Inflammatory macrophage treated with lipopolysaccharide for 1 hour (primary cell): ENCODE results near the gene ZNF185.
"Not testable (repeated sequence)": the region's sequence is repeated elsewhere in the genome, so short reads cannot be mapped to it uniquely, and the experiment has no call there.

ENCODE experiments used
- DNase-seq, 2 donors: peaks; one replicate each; pipeline ENCODE4 v3.0.0-alpha.2; 2020 to 2022

Gene ZNF185

DNA sequence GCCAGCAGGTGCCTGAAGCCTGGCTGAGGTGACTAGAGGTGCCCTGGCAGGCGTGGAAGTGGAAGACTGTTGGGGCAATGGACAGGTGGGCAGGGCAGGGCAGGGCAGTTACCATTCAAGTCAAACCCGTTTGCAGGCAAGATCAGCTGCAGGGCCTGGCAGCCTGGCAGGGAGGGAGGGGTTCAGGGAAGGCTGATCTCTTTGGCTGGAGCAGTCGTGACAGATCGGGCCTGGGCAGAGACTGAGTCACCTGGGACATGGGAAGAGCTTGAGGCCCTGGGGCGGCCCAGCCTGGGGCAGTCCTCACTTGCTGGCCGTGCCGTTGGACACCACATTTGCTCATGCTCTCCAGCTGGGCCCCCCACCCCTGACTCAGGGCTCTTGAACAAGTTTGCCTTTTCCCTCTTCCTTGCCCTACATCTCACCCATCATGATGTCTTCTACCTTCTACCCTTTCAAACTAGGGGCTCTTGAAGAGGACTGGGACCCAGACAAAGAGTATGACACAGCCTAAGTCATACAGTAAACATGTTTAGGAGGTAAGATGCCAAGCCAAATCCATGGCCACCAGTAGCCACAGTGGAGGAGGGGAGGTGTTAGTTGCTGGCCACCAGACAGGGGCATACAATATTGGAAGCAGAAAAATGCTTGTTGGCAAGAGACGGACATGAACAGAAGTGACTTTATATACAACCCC lies 2.0 kb upstream of the ZNF185 start:
- no peak for DNase-seq

GRCh38 chrX:152896450-152896849 lies 1.4 kb upstream of the ZNF185 start:
- DNase-seq = peak in 1 of 2 donors; percentile 11

DNA sequence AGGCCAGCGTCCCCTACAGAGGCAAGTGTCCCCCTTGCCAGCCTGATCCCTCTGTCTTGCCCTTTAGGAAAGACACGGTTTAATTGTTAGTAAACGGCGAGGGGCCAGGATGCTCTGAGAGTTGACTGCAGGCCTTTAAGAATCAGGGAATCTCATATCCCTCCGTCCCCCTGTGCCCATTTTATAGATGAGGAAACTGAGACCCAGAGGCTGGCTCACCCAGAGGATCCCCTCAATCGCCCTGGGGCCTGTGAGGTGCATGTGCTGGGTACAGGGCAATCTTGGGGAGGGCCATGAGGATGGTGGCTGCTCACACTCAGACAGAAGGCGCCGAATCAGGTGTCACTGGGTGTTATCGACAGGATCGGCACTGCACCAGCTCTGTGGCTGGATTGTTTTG lies 575 bp downstream of the ZNF185 start:
- no peak for DNase-seq

- no peak for DNase-seq
Measured at GRCh38 chrX:152899111-152899873, 1.4 kb downstream of the ZNF185 start.

DNA sequence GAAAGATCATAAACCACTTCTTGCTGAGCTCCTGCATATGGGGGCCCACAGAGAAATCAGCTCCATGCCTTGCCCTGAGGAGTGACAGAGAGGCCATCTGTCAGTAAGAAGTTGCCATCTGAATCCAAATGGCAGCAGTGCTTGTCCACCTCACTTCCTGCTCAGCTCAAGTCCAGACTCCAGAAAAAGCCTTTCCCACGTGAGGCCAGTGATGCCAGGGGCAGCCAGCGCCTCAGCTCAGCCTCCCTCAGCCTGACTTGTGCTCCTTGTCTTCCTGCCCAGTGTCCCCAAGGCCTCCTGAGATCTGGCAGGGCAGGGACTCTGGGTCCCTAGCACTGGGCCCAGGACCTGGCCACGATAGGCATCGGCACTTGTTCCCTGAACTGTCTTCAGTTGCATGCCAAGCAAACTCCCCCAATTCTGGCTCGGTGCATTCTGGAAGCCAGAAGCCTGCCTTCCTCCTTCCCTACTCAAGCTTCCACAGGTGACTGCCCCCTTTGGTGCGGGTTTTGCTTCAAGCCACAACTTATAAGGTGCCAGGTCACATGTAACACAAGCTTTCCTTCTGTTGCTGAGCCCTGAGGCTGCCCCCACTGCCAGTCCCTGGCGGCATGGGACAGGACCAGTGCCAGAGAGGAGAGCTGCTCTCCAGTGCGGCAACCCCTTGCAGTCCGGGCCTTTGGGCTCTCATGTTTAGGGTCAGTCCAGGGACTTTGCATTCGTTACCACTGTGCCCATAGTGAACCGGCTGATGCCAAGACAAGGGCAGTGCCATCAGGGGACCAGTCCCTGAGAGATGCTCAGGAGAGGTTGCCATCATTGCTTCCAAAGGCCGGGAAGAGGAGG lies 2.2 kb downstream of the ZNF185 start:
- no peak for DNase-seq

- no peak for DNase-seq
Measured at GRCh38 chrX:152900937-152901445, 3.1 kb downstream of the ZNF185 start.

DNA sequence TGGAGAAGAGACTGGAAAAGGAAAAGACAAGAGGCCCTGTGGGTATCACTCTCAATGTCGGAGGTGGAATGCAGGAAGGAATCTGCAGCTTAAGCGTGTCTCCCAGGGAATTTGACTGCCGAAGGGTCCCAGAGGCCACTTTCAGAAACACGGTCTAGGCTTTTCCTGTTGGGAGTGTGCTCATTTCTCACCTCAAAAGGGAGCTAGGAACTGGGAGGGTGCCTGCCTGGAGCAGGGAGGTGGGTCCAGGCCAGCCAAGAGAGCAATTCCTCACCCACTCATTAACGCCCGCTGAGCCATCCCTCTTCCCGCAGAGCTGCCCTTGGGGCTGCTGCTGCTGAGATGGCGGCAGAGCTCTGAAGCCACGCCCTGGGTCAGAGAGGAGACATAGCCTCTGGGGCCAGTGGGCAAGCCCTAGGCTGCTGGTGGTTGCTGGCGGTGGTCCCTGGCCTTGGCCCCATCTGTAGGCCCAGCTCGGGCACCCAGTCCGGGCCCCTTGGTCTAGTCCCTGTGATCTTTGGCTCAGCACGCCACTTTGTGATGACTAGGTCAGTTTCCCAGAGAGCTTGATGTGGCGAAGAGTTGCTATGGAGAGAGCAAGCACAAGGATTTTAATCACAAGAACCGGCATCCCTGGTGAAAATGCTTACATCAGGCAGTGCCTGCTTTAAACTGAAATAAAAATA lies 4.1 kb downstream of the ZNF185 start:
- DNase-seq = no peak

DNA sequence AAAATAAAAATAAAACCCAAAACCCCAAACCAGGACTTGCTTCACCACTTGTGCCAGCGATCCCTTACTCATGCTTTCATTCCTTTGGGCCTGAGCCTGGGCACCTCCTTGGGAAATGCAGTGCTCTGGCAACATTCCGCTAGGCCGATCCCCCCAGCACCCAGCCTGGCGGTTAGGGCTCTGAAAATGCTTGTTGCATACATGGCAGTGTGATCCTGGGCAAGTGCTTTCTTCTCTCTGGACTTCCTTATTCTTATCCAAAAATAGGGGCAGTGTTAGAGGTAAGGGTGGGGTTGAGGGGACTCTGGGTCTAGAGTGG lies 4.6 kb downstream of the ZNF185 start:
- no peak for DNase-seq

DNA sequence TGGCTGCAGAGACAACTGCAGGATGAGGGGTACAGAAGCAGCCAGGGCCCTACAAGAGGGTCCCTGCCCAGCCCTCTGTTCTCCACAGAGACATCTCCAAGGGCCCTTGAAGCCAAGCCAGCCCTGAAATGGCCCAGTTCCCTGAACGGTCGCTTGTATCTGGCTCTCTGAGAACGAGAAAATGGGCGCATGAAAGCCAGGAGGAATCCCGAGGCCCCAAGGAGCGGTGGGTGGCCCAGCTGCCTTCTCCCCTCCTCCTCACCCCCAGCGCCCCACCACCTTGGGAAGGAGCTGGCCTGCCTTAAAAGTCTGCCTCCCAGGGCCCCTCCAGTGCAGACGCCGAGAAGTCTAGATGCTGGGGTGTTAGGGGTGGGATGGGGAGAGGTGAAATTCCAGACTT lies 5.7 kb downstream of the ZNF185 start:
- no peak for DNase-seq

DNA sequence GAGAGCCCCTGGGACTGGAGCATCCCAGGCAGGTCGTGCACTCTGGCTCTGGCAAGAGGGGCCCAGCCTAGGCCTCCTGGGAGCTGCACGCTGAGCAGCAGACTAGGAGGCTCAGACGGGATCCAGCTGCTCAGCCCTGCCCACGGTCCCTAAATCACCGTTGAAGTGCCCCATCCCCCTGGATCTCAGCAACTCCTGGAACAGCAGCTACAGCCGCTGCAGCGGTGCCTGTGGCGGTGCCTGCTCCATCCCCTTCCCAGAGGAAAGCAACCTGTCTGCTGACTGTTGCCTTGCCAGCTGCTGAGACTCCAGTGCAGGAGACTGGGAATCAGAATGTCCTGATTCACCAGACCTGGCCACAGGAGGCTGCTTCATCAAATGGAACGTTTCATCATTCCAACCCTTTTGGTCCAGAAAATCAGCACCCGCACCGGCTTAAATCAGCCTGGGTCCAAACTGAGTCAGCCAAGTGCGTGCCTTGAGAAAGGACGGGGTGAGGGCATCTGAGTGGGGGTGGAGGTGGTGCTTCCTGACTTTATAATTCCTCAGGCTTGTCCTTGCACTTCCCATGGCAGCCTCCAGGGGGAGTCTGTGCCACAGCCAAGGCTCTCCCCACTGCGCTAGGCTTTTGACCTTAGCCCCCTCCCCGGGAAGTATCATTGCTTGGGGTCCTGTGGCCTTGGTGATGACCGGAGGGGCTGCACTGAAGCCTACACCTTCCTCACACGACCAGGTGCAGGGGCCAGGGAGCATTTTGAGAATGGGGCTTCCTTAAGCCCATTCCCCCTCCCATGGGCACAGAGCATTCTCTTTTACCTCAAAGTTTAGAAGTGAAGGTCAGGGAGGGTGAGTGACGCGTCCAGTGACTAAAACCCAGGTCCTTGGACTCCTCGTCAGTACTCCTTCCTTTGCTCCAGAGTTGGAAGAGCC lies 6.5 kb downstream of the ZNF185 start:
- peak; percentile 27 to 58 for DNase-seq

GRCh38 chrX:152905081-152905420 lies 7.2 kb downstream of the ZNF185 start:
- DNase-seq = no peak

- DNase-seq = no peak
Measured at GRCh38 chrX:152907084-152907651, 9.3 kb downstream of the ZNF185 start.

GRCh38 chrX:152908486-152908885 lies 10.6 kb downstream of the ZNF185 start:
- no peak for DNase-seq

DNA sequence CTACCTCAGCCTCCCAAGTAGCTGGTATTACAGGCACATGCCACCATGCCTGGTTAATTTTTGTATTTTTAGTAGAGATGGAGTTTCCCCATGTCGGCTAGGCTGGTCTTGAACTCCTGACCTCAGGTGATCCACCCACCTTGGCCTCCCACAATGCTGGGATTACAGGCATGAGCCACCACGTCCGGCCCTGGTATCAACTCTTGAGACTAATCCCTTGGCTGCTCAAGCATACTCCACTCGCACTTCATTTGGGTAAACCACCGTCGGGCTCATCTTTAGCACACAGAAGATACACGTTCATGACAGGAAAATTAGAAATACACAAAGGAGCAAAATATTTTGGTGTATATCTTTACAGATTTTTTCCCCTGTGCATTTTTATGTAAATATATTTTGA lies 12.2 kb downstream of the ZNF185 start:
- not testable (repeated sequence) for DNase-seq

GRCh38 chrX:152912106-152912505 lies 14.2 kb downstream of the ZNF185 start:
- no peak for DNase-seq

GRCh38 chrX:152912641-152913040 lies 14.8 kb downstream of the ZNF185 start:
- DNase-seq = no peak

- DNase-seq = peak; percentile 16 to 32
Measured at GRCh38 chrX:152913346-152913745, 15.5 kb downstream of the ZNF185 start.

GRCh38 chrX:152913910-152914309 lies 16.0 kb downstream of the ZNF185 start:
- no peak for DNase-seq

DNA sequence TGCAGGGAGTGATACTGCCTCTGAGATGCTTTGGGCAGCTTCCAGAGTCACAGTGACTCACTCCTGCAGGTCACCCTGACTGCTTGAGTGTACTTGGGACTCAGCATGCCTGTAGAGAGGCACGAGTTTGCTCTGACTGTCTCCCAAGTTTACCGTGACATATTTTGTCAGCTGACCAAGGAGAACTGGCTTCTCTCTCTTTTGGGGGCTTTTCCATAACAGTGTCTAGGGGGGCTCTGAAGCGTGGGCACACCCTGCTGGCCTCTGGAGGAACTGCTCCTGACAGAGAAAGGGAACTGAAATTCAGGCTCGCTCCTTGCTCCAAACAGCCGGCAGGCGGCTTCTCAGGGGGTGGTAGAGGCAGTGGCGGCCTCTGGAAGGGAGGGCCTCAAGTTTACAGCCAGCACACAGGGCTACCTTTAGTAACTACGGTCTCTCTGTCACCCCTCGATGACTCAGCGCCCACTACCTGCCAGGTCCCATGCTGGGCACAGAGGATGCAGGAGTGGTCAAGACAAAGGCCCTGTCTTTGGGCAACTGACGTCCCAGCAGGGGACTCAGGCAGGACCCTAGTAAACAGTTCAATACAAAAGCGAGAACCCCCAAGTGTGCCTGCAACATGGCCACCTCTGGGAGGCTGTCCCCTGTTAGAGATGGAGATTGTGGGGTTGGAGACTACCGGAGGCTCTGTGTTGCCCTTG lies 17.8 kb downstream of the ZNF185 start:
- peak; percentile 33 to 51 for DNase-seq

DNA sequence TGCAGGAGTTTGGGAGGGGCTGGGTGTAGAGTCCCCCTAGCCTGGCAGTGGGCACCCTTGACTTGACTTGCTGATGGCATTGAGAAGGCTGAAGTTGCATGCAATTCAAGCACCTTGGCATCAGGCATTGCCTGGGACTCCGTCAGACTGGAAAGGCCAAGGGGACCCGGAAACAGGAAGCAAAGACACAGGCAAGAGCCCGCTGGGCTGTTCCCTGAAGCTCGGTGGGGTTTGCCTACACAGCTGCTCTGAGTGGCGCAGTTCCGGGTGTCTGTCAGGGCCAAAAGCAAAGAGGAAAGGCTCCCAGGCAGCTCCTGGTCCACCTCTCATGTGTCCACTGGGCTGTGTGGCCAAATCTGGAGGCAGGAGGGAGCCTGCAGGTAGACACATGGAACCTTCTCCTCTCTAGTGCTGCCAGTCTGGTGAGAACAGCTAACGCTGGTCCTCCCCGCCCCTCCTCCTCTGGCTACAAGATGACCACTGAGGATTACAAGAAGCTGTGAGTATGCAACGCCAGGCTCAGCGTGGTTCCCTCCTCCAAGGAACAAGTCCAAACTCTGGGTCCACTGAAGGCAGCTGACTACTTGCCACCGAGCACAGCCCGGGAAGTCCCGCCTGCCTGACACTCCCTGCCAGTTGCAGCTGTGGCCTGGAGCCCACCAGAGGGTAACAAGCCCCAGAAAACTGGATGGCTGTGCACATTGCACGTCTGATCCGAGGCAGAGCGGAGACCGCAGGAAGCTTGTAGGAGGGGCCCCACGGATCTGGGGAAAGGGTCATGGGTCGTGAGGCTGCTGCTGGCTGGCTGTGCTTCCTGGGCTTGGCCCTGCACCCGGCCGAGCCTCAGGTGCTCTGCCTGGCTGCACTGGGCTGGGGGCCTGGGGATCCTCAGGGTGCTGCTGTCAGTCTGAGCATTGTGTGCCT lies 20.1 kb downstream of the ZNF185 start:
- DNase-seq = peak; percentile 22 to 28
